Fibroblast of skin of right biceps (primary cell): ENCODE data around the gene ATF5.
"Not testable (repeated sequence)": the region's sequence is repeated elsewhere in the genome, so short reads cannot be mapped to it uniquely, and the experiment has no call there.

ENCODE experiments used
- DNase-seq: peaks from one replicate; pipeline ENCODE4 v3.0.0-alpha.2; 2013

ATF5 gene

GRCh38 chr19:49924004-49924880 is 4.8 kb upstream of the ATF5 start:
- peak; percentile 62 for DNase-seq

- not testable (repeated sequence) for DNase-seq
Measured at GRCh38 chr19:49924881-49925210, 4.2 kb upstream of the ATF5 start.

DNA sequence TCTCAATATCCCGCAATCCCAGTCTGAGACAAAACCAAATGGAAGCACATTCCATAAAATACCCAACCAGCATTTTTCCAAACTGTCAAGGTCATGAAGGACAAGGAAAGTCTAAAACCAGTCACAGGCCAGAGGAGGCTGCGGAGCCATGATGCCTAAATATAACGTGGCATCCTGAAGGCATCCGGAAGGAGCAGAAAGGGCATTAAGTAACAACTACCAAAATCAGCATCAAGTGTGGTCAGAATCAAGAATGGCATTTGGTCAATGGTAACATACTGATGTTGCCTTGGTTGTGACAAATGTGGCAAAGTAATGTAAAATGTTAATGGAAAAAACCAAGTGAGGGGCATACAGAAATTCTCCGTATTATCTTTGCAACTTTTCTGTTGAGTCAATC is 3.5 kb upstream of the ATF5 start:
- no peak for DNase-seq

DNA sequence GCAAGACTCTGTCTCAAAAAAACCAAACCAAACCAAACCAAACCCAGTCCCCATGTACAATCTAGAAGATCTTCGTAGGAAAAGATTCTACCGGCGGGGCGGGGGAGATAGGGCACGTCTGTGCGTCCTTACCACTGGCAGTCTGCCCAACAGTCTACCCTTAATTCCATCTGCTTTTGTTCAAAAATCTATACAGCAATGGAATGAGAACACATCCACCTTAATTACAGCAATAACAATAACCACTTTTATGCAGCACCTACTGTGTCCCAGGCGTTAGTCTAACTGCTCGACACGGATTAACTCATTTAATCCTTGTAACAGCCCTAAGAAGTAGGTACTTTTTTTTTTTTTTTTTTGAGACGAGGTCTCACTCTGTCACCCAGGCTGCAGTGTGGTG is 2.5 kb upstream of the ATF5 start:
- no peak for DNase-seq

DNA sequence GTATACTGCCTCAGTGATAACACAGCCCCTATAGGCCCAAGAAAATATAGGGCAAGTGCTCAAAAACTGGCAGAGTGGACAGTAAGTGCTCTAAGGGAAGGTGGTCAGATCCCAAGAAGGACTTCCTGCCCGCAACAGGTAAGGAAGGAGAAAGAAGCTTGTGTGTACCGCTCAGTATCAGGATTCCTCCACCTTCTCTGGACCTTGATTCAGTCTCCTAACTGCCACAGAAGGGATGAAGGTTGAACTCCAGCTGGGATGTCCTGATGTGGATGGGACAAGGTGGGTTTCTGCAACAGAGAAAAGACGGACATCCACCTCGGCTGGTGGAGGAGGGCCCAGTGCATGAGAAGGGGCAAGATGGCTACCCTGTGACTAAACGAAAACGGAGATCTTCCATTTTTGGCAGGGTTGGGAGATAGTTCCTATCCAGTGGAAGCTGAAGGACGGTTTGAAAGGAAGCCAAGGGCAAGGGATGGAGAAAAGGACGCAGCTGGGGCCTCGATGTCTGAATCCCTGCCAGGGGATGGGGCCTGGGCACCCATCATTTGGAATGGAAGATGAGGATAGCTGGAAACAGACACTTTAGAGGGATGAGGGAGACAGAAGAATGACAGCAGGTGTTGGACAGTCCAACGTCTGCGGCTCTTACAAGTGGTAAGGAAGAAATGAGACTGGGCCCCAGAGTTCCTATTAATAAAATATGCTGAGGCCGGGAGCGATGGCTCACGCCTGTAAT is 1.3 kb upstream of the ATF5 start:
- DNase-seq: no peak

GRCh38 chr19:49929611-49930482 is 842 bp downstream of the ATF5 start:
- DNase-seq: peak; percentile 95

GRCh38 chr19:49930483-49931011 is 1.5 kb downstream of the ATF5 start:
- peak; percentile 24 for DNase-seq

- no peak for DNase-seq
Measured at GRCh38 chr19:49931293-49932040, 2.5 kb downstream of the ATF5 start.

DNA sequence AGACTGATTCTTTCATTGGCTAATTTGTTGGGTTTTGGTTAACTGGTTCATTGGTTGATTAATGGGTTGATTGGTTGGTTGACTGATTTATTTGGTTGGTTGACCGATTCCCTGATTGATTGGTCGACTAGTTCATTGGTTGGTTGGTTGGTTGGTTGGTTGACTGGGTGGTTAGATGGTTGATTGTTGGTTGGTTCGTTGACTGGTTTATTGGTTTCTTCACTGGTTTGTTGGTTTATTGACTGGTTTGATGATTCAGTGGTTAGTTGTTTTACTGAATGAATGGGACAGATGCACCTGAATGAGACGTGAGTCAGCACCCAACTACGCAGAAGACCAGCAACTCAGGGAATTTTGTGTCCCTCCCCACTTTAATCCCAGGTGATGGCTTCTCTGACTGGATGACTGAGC is 3.0 kb downstream of the ATF5 start:
- DNase-seq: no peak

GRCh38 chr19:49932731-49933131 is 3.7 kb downstream of the ATF5 start:
- DNase-seq: no peak

DNA sequence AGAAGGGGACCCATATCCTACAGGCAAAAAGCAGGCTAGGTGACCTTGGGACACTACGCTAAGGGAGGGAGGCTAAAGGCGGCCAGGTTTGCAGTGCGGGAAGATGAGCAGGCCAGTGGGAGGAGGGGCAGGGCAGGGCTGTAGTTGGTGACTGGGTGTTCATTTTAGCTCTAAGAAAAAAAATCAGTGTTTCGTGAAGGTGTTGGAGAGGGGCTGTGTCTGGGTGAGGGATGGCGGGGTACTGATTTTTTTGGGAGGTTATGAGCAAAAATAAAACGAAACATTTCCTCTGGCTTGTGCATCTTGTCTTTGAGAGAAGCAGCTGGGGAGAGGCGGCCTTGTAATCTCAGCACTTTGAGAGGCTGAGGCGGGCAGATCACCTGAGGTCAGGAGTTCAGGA is 4.6 kb downstream of the ATF5 start:
- DNase-seq: no peak

DNA sequence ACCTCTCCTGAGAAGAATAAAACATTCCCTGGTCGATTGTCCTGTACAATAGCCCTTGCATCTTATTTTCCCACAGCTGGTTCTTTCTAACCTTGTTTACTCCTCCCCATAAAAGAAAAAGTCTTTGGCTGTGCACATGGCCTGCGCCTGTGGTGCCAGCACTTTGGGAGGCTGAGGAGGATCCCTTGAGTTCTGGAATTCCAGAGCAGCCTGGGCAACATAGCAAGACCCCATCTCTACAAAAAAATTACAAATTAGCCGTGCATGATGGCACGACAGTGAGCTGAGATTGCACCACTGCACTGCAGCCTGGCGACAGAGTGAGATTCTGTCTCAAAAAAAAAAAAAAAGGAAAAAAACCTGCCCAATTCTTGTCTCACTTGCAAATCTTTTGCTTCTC is 7.5 kb downstream of the ATF5 start:
- no peak for DNase-seq

- DNase-seq: peak; percentile 64
Measured at GRCh38 chr19:49937750-49938381, 8.9 kb downstream of the ATF5 start.

GRCh38 chr19:49938662-49939061 is 9.7 kb downstream of the ATF5 start:
- no peak for DNase-seq

- DNase-seq: no peak
Measured at GRCh38 chr19:49939721-49940481, 10.9 kb downstream of the ATF5 start.

DNA sequence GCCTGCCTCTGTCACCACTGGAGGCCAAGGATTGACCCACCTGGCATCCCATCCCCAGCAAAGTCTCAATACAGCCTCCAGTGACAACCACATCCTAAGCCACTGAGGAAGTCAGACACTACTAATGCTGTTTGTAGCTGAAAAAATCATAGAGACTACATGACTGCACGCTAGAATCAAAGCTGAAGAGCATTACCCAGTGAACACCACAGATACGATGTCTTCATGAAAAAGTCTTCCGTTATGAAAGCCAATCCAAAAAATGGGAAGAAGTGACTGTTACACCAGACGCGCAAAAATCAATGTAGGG is 11.4 kb downstream of the ATF5 start:
- DNase-seq: no peak

GRCh38 chr19:49944567-49944966 is 15.6 kb downstream of the ATF5 start:
- DNase-seq: not testable (repeated sequence)

- DNase-seq: no peak
Measured at GRCh38 chr19:49946415-49946814, 17.4 kb downstream of the ATF5 start.

GRCh38 chr19:49949742-49950589 is 21.0 kb downstream of the ATF5 start:
- DNase-seq: no peak

DNA sequence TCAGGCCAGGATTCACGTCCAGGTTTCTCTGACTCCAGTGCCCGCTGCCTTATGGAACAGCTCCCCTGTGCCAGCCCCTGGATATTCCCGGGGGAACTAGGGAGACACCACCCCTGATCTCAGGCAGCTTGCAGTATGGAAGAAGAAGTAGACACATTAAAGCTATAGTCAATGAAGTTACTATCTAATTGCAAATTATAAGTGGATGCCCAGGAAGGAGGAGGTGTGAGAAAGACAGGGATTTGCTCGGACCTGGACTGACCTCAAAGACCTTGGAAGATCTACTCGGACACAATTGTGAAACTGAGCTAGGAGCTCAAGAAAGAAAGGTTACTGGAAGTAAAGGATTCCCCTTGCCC is 21.6 kb downstream of the ATF5 start:
- no peak for DNase-seq
